GM21381 (cell line): Measurements from ENCODE around the gene PHYHIPL.

ENCODE experiments used
- ATAC-seq: cut with Tn5 transposase; IDR thresholded peaks from one replicate; pipeline ENCODE4 v1.9.1; 2021; ENCODE audit warnings: mild to moderate bottlenecking, moderate library complexity; ENCODE audit not compliant: unreplicated experiment

Gene PHYHIPL

GRCh38 chr10:59176241-59177030 is at the start of gene PHYHIPL:
Gene PHYHIPL, plus strand, starts transcription at chr10:59176643. Its CDS starts 211 bp downstream, at chr10:59176854.
- ATAC-seq, result no peak

DNA sequence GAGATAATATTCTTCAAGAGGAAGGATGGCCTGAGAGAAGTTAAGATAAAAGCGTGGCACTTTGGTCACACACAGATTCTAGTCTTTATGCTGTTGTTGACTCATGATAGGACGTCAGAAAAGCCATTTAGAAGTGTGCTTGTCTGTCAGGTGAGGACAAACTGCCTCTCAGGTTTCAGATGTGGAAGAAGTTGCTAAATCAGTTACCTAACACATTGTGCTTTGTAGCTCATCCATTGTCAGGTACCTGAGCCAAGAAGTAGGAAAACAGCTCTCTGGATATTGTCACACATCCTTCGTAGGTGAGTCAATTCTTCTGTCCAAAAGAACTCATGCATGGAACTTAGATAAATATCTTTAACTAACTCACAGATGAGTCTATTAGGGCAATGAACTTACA is 49.5 kb upstream of the PHYHIPL start:
- no peak for ATAC-seq

- ATAC-seq, result no peak
Measured at GRCh38 chr10:59127991-59128390, 48.5 kb upstream of the PHYHIPL start.

DNA sequence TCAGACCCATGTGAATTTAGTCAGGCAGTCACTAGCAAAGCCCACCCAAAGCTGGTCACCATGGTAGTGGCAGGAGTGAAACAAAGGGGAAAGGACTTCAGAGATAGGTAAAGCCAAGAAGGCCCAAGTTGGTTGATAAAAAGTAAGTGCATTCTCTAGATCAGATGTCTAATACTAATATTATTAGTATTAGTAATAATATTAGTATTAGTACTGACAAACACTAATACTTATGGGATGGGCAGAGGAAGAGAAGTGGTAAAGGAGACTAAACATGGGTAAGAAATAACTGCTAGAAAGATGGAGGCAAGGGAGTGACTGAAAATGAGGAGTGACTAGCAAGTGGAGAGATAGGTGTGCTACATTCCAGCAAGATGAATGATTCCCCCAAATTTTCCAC is 46.6 kb upstream of the PHYHIPL start:
- ATAC-seq, result no peak

DNA sequence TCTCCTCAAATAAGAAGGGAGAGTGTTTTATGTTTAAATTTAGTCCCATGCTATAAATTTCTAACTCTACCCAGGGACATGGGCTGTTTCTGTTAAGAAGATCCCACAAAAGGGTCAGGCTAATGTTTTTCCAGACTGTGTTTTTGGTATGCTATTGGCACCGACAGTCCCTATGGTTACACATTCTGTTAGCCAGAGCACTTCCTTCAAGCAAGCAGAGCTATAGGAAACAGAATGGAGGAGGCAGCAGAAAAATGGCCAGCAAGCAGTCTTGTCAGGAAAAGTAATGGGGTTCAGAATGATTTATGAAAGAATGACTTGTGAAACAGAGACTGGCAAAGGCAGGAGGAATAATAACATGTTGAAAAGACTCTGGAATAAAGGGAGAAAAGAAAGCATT is 44.8 kb upstream of the PHYHIPL start:
- ATAC-seq, result no peak

- no peak for ATAC-seq
Measured at GRCh38 chr10:59133841-59134593, 42.4 kb upstream of the PHYHIPL start.

GRCh38 chr10:59134785-59135184 is 41.7 kb upstream of the PHYHIPL start:
- no peak for ATAC-seq

DNA sequence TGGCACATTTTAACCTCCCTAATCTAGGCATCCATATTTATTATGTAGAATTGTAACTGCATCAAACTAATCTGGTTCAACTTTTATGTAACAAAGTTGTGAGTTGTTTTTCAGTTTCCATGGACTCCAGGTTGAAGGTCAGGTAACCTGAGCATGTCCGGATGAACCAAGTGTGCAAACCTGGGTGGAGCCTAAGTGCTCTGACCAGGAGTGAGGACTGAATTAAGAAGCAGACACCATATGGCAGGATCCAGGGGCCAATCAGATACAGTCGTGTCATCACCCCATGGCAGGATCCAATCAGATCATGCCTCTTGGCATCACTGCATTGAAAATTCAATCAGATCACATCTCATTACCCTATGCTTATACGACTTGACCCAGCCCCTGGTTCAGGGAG is 41.2 kb upstream of the PHYHIPL start:
- ATAC-seq, result no peak

DNA sequence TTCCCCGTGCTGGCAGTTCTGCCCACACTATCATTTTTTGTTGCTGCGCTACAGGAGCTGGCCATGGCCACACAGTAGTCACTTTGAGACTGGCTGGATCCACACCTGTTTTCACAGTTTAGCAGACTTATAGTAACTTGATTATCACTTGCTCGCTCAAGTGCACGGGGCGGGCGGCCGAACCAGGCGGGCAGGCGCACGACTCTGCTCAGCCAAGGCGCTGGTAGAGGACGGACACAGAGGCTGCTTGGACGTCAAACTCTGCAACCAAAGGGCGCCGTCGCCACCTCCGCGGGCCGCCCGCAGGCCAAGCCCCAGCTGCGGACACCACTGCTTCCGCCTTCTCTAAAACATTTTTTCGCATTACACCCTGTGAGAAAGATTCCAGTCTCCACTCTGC is 38.4 kb upstream of the PHYHIPL start:
- ATAC-seq, result no peak

DNA sequence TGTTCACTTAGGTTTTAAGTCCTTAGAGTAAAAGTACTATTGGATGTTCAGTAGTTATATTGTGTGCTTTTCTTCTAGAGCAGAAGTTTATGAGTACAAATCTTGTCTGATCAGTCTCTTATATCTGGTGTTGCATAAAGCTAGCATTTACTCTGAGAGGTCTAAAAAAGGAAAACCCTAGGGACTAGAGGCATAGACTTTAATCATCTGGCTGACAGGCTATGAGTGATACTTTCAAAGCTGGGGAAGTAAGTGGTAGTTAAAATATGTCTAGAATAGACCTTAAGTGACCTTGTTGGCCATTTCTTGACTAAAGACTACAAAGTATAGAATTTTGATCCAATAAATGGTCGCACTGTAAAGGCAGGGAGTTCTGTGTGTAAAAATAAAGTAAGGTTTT is 32.9 kb upstream of the PHYHIPL start:
- ATAC-seq, result no peak

GRCh38 chr10:59148701-59149100 is 27.7 kb upstream of the PHYHIPL start:
- no peak for ATAC-seq

DNA sequence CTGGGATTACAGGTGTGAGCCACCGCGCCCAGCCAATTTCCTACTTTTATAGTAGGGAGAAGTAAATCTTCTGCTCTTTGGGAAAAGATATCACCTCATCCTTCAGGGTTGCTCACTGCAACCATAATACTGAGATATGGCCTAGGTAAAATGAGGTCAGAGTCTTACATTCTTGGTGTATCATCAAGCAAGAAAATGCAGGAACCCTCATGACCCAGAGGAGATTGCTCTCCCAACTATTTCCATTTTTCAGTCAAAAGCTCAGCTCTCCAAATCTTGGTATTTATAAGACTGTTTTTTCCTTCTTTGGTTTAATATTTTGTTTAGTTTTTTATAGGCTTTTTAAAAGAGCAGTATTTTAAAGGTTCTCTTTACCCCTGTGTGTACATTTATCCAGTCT is 20.9 kb upstream of the PHYHIPL start:
- ATAC-seq, result no peak

DNA sequence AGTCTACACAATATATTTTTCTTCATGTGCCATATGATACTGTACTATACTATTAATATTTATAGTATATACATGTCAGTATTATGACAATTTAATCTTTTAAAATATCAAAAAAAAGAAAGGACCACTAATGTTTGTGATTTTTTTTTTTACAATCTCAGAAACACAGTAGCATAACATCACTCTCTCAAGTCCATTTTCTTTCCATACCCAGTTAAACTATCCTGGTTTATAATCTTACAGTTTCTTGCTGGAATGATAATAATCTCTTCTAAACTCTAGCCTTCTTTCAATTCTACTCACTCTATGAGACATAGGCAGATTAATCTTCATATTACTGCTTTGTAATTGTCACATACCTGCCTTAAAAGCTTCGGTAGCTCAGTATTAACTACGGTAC is 8.9 kb upstream of the PHYHIPL start:
- no peak for ATAC-seq

GRCh38 chr10:59172567-59172966 is 3.9 kb upstream of the PHYHIPL start:
- no peak for ATAC-seq

DNA sequence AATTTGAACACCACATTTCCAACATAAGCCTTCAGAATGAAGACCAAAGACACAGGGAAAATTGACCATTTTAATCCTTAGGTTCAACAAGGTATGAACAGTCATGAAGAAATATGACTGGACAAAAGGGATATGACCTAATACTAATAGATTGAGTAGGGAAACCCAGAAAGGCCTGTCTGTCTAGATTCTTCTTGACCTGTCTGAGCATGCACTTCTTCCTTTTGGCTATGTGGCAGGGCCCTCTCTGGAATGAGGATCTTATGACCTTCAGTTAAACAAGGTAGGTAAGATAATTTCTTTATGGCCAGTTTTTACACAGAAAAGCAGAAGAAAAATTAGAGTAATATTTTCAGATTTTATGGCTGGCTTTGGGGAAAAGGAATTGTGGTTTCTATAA is 3.0 kb upstream of the PHYHIPL start:
- no peak for ATAC-seq

DNA sequence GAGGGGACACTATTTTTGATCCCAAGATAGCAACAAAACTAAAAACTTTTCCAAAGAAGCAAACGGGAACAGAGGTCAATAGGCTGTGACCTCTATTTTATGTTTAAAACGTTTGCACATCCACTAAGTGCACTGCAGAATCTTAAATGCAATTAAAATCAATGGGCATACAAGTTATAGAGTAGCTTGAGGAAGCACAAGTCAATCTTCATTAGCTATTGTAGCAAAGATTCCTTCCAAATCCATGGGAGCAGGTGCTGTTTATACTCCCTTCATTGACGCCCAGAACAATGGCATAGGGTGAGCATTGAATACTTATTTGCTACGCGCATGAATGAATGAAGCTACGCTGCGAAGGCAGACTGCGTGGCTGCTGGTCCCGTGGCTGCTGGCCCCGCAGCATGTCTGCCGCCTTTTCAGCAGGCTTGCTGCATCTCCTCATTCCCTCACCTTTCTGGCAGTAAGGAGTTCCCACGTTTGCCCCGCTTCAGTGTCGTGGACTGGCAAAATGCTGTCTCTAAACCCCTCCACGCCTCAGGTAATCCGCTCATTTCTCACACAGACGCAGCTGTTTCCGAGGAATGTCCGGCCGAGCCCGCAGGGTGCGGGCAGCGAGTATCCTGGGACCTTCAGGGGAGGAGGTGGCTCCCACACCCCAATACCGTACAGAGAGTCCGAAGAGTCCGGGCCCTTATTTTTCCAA is 754 bp upstream of the PHYHIPL start:
- ATAC-seq, result no peak

DNA sequence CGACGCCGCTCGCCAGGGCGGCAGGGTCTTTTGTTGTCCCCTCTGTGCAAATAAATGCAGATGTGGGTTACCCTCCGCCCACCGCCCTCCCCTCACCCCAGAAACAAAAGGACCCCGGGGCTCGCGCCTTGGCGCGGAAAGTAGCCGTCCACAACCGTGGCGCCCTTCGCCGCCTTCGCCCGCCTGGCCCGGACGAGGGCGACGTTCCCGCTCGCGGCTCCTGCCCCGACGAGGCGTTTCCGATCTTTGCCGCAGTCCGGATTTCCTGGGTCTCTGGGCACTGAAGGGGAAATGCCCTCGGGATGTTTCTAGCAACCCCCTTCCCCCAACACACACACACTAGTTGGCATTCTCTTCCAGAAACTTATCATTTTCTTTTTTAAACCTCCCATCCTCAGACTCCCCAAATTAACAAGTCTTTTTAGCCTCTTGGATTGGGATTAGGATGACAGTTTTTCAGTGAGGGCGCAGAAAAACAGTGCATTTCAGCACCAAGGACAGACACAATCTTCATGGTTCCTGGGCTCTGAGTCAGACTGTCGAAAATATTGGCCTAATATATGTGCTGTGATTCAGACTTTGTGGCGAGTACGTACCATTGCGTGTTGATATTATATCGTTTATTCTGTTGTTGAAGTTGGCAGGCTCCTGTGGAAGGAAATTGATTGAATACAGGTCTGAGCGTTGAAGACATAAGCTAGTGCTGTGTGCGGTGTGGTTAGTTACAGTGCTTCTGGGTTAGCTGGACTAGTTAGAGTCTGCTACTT is 771 bp downstream of the PHYHIPL start:
- no peak for ATAC-seq

DNA sequence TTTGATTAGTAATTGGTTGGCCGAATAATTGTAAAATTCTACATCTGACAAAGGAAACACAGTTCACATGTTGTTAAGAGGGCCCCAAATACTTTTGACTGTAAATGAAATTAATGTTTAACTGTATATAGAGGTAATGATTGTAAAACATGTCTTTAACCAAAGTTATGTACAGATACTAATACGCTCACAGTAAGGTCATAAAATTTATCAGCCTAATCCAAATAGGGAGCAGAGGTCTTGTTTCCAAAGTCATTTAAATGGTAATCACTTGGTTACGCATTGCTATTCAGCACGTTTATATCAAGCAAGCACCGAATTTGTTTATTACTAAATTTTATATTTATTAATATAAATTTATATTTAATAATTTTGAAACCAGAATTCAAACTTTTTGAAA is 1.4 kb downstream of the PHYHIPL start:
- ATAC-seq, result no peak

GRCh38 chr10:59179068-59179467 is 2.6 kb downstream of the PHYHIPL start:
- ATAC-seq, result no peak

- ATAC-seq, result no peak
Measured at GRCh38 chr10:59180689-59181270, 4.3 kb downstream of the PHYHIPL start.

DNA sequence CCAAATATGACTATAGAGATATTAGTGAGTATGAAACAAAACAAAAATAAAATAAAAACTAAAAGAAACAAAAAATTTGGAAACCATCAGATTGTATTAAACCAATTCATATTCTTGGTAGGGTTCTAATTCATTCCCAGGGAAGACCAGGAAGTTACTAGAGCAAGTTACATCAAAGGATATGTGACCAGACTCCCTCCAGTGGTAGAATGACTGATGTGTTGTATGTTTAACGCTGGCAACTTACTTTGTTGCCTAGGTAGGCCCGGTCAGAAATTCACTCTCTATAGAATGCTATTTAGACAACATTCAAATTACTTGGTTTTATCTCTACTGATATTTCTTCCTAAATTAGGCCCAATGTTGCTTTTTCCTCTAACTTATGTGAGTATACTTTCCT is 5.2 kb downstream of the PHYHIPL start:
- ATAC-seq, result peak; percentile 55
